Breast epithelium (tissue), 4 donors: ENCODE results near the gene COL18A1. TPM values are rescaled to one million over a fixed set of nuclear protein-coding genes. Genes with fewer than 3 reads are reported as not detected.

Experiments
- DNase-seq, 2 donors: peaks; one replicate each; pipeline ENCODE4 v3.0.0-alpha.2; 2019; ENCODE audit warnings: low spot score in 2 of 2
- H3K27ac ChIP-seq, 2 donors: fragments of 200-600 bp; sonication (generic) in 1 of 2; one replicate each; pipeline ENCODE4 v1.5.1; 2016 to 2019; ENCODE audit warnings: mild to moderate bottlenecking in 1 of 2
- H3K27me3 ChIP-seq, 2 donors: fragments of 200-600 bp; sonication (generic) in 1 of 2; one replicate each; pipeline versions ENCODE4 v1.5.1 to v1.6.0; 2017 to 2019; ENCODE audit warnings: control low read depth in 1 of 2, mild to moderate bottlenecking in 1 of 2
- H3K36me3 ChIP-seq: fragments of 200-600 bp; one replicate; pipeline ENCODE4 v1.5.1; 2019
- H3K4me1 ChIP-seq, 2 donors: fragments of 200-600 bp; sonication (generic); one replicate each; pipeline ENCODE4 v1.5.1; 2016 to 2019; ENCODE audit warnings: control low read depth in 1 of 2
- H3K4me3 ChIP-seq, 3 donors: fragments of 200-600 bp; sonication (generic); 1 replicate in 2 of 3; 2 replicates in 1 of 3; pipeline ENCODE4 v1.5.1; 2016 to 2019; ENCODE audit warnings: mild to moderate bottlenecking in 3 of 3, moderate library complexity in 2 of 3
- H3K9me3 ChIP-seq, 2 donors: fragments of 200-600 bp; sonication (generic) in 1 of 2; one replicate each; pipeline ENCODE4 v1.5.1; 2016 to 2019; ENCODE audit warnings: control low read depth in 1 of 2
- POLR2A ChIP-seq: fragments of 450-650 bp; IDR thresholded peaks from one replicate; pipeline ENCODE4 v1.6.1; 2016; ENCODE audit warnings: antibody characterized with exemption, mild to moderate bottlenecking, moderate library complexity
- POLR2AphosphoS5 ChIP-seq, 3 donors: sonication (generic); formaldehyde crosslinking; IDR thresholded peaks; one replicate each; pipeline ENCODE4 v1.6.1; 2017; ENCODE audit warnings: antibody characterized with exemption in 3 of 3
- intact Hi-C: fragments of 100-400 bp; cut with DNase I; formaldehyde crosslinking; loops from one replicate; pipeline ENCODE4 v1.15.1; 2023; ENCODE audit warnings: low total_unique reads
- total RNA-seq, 3 donors: library from RNA; depleted of rRNA; stranded (reverse); fragments of >200 nt; gene quantifications; one replicate each; pipeline ENCODE4 v1.1.0, GENCODE V29; 2016
- TF ChIP-seq, protein P1 (sequence below), 3 donors: fragments of 450-650 bp; IDR thresholded peaks; one replicate each; pipeline ENCODE4 v1.5.1; 2016 to 2017; ENCODE audit warnings: antibody characterized with exemption in 3 of 3, mild to moderate bottlenecking in 3 of 3, moderate library complexity in 3 of 3

The COL18A1 gene
- total RNA-seq, 3 donors from 2014 or later: 48.3 to 62.9 (median 55.8) TPM

- Histone ChIP-seq H3K4me3 (peak overlapping the region; percentile 52 to 71 (median 61)), H3K9me3 (no peaks in the 10 kb centered on the region), H3K27me3 (peaks cover 0 to 3% of the 10 kb centered on the region in 2 donors), H3K36me3 (no peaks in the 10 kb centered on the region), H3K27ac (peak overlapping the region; percentile 41 to 83), H3K4me1 (no peaks in the 10 kb centered on the region)
- intact Hi-C loops: no loop called here
- TF ChIP-seq POLR2A: no peak
- peak; percentile 25 to 44 (median 35) for TF ChIP-seq POLR2AphosphoS5 (IDR thresholded peaks at IDR 0.05)
- TF ChIP-seq, protein P1, sequence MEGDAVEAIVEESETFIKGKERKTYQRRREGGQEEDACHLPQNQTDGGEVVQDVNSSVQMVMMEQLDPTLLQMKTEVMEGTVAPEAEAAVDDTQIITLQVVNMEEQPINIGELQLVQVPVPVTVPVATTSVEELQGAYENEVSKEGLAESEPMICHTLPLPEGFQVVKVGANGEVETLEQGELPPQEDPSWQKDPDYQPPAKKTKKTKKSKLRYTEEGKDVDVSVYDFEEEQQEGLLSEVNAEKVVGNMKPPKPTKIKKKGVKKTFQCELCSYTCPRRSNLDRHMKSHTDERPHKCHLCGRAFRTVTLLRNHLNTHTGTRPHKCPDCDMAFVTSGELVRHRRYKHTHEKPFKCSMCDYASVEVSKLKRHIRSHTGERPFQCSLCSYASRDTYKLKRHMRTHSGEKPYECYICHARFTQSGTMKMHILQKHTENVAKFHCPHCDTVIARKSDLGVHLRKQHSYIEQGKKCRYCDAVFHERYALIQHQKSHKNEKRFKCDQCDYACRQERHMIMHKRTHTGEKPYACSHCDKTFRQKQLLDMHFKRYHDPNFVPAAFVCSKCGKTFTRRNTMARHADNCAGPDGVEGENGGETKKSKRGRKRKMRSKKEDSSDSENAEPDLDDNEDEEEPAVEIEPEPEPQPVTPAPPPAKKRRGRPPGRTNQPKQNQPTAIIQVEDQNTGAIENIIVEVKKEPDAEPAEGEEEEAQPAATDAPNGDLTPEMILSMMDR (IDR thresholded peaks at IDR 0.05): peak; percentile 80 to 95 (median 88)
- peak; percentile 61 to 83 for DNase-seq
Measured at GRCh38 chr21:45554477-45555175, 149.7 kb downstream of the COL18A1 start.

- Histone ChIP-seq H3K9me3 (no peaks in the 10 kb centered on the region), H3K4me1 (no peaks in the 10 kb centered on the region), H3K27me3 (peaks cover 0 to 1% of the 10 kb centered on the region in 2 donors), H3K27ac (peak overlapping the region; percentile 79 to 98), H3K36me3 (no peaks in the 10 kb centered on the region), H3K4me3 (peak overlapping the region; percentile 41 to 87 (median 55))
- TF ChIP-seq POLR2A (no peak), POLR2AphosphoS5 (IDR thresholded peaks at IDR 0.05) (no peak)
- TF ChIP-seq, protein P1 (IDR thresholded peaks at IDR 0.05): no peak
- DNase-seq: no peak
- intact Hi-C loops: no loop called here
Measured at GRCh38 chr21:45555251-45555556, 150.2 kb downstream of the COL18A1 start.

GRCh38 chr21:45555557-45556301 is 150.8 kb downstream of the COL18A1 start:
- H3K36me3 ChIP-seq: no peaks in the 10 kb centered on the region
- H3K4me1 ChIP-seq: no peaks in the 10 kb centered on the region
- H3K9me3 ChIP-seq: no peaks in the 10 kb centered on the region
- H3K27me3 ChIP-seq: no peaks in the 10 kb centered on the region
- TF ChIP-seq POLR2AphosphoS5 (IDR thresholded peaks at IDR 0.05) (peak in 1 of 3 donors; percentile 19), POLR2A (no peak)
- TF ChIP-seq, protein P1 (IDR thresholded peaks at IDR 0.05): peak; percentile 89 to 96 (median 89)
- peak overlapping the region; percentile 41 to 87 (median 55) for H3K4me3 ChIP-seq
- intact Hi-C loops: no loop called here
- peak overlapping the region; percentile 79 to 98 for H3K27ac ChIP-seq
- peak; percentile 66 to 88 for DNase-seq

DNA sequence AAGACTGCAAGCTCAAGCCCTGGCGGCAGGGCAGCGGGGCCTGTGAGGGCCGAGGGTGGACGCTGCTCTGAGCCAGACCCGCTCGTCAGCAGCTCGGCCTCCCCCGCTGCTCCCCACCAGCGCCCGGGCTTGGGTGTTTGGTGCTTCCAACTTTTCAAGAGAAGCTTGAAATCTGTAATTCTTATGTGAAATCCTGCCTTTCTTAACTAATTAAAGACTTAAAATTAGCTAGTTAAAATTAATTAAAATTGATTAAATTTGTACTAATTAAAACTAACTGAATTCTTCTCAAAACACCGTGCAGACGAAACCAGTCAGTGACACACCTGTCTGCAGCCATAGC is 151.3 kb downstream of the COL18A1 start:
- TF ChIP-seq, protein P1 (IDR thresholded peaks at IDR 0.05): no peak
- TF ChIP-seq POLR2A (no peak), POLR2AphosphoS5 (IDR thresholded peaks at IDR 0.05) (no peak)
- H3K4me1 ChIP-seq: no peaks in the 10 kb centered on the region
- no peaks in the 10 kb centered on the region for H3K9me3 ChIP-seq
- intact Hi-C loops: no loop called here
- H3K4me3 ChIP-seq: peak overlapping the region in 2 of 3 donors; percentile 55 to 87
- H3K27me3 ChIP-seq: no peaks in the 10 kb centered on the region
- H3K27ac ChIP-seq: peak overlapping the region; percentile 79 to 98
- no peak for DNase-seq
- no peaks in the 10 kb centered on the region for H3K36me3 ChIP-seq
